Suppressor macrophage treated with lipopolysaccharide for 1 hour (primary cell): ENCODE data around the gene OR13D1.
"Not testable (repeated sequence)": the region's sequence is repeated elsewhere in the genome, so short reads cannot be mapped to it uniquely, and the experiment has no call there.

ENCODE experiments used
- DNase-seq, 3 donors: peaks; one replicate each; pipeline ENCODE4 v3.0.0-alpha.2; 2020 to 2022

The OR13D1 gene

GRCh38 chr9:104694218-104694617 lies at the start of gene OR13D1:
Gene OR13D1, plus strand, starts transcription at chr9:104694518. Its CDS starts 0 bp downstream, at chr9:104694518.
- no peak for DNase-seq

GRCh38 chr9:104658496-104659195 lies 35.7 kb upstream of the OR13D1 start:
- DNase-seq, result no peak

- no peak for DNase-seq
Observed at GRCh38 chr9:104675611-104676010, 18.7 kb upstream of the OR13D1 start.

- DNase-seq, result peak; percentile 51 to 65 (median 63)
Observed at GRCh38 chr9:104682642-104683041, 11.7 kb upstream of the OR13D1 start.

- no peak for DNase-seq
Observed at GRCh38 chr9:104686081-104686480, 8.2 kb upstream of the OR13D1 start.

GRCh38 chr9:104700306-104700705 lies 6.0 kb downstream of the OR13D1 start:
- no peak for DNase-seq

GRCh38 chr9:104708737-104709136 lies 14.4 kb downstream of the OR13D1 start:
- not testable (repeated sequence) for DNase-seq

GRCh38 chr9:104711604-104712003 lies 17.3 kb downstream of the OR13D1 start:
- DNase-seq, result no peak

- no peak for DNase-seq
Observed at GRCh38 chr9:104725014-104725413, 30.7 kb downstream of the OR13D1 start.

- no peak for DNase-seq
Observed at GRCh38 chr9:104738452-104738851, 44.1 kb downstream of the OR13D1 start.

- peak in 2 of 3 donors; percentile 27 to 53 for DNase-seq
Observed at GRCh38 chr9:104740621-104741020, 46.3 kb downstream of the OR13D1 start.

GRCh38 chr9:104743376-104743985 lies 49.2 kb downstream of the OR13D1 start:
- peak; percentile 61 to 81 (median 81) for DNase-seq
